ENCODE measurements around the gene PLEKHM3. TPM values are rescaled to one million over a fixed set of nuclear protein-coding genes. Genes with fewer than 3 reads are reported as not detected.

PLEKHM3 gene
- total and polyA plus RNA-seq, 2 of the 13 experiments (the other 11 are each of a cell fraction or from before 2014, with no cell fraction given) = 4.5 to 4.7 TPM

DNA sequence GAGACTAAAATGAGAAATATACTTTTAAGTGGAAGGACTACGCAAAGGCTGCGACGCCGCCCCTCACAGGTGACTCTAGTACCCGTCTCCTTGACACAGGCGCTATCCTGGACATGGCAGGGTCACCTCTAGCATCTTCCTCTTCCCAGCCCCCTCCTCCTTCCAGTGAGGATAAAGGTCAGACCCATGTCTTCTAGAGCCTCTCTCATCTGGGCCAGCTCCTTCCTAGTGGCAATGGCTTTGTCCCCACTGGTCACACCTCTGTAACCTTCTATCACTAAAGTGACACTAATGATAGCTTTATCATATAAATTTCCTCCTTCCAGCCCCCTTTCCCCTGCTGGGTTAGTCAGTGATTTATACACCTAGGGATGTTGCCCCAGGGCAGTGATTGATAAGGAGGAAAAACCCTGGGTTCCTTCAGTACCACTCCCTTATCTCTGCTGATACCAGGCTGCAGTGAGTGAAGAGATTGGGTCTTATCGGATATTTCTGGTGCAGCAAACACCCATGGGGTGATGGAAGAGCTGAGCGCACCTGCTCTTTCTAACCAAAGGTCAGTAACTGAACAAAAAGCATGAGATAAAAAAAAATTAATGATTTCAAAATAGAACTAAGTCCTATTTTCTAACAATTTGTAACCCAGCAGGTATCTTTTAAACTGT is 193.6 kb downstream of the PLEKHM3 start:
- Histone ChIP-seq H3K79me2 (ENCODE audit: insufficient read depth, low read length) (no peaks in the 10 kb centered on the region), H3K27ac (ENCODE audit: extremely low read length, insufficient read depth, low read length) (peak overlapping the region; percentile 91), H3K27me3 (ENCODE audit: control insufficient read depth in 1 of 2, insufficient read depth in 2 of 2, low read length in 2 of 2) (no peaks in the 10 kb centered on the region), H3K36me3 (replicated peaks in 1 of 2; ENCODE audit: control insufficient read depth in 1 of 2, insufficient read depth in 2 of 2, low read length in 2 of 2) (no peaks in the 10 kb centered on the region), H4K20me1 (ENCODE audit: insufficient read depth, low read length) (no peaks in the 10 kb centered on the region), H3K9ac (ENCODE audit: insufficient read depth, low read depth, low read length) (no peak overlapping the region), H3K4me3 (replicated peaks in 1 of 3; ENCODE audit: insufficient read depth in 1 of 3, low read depth in 2 of 3, low read length in 3 of 3) (no peak overlapping the region), H3K4me1 (ENCODE audit: insufficient read depth, low read length) (peaks cover 92% of the 10 kb centered on the region), H3K9me3 (ENCODE audit: low read length) (no peaks in the 10 kb centered on the region), H2AFZ (ENCODE audit: low read length) (no peak overlapping the region), H3K4me2 (ENCODE audit: low read depth, low read length) (no peak overlapping the region)
- CTCF ChIA-PET (ENCODE audit: low intra/inter-chr PET ratio, low total read pairs) = no interaction called here
- TF ChIP-seq SATB2 (CRISPR knock-in tag; IDR thresholded peaks at IDR 0.05) (no peak), SOX13 (IDR thresholded peaks at IDR 0.05) (no peak), SOX13 (CRISPR knock-in tag; conservative IDR thresholded peaks at IDR 0.05 in 1 of 2, IDR thresholded peaks at IDR 0.05 in 1 of 2) (no peak), MAFF (IDR thresholded peaks at IDR 0.05; ENCODE audit: low read depth, low read length) (no peak), ZMYM4 (CRISPR knock-in tag; IDR thresholded peaks at IDR 0.05) (no peak)
- TF ChIP-seq, protein P1, sequence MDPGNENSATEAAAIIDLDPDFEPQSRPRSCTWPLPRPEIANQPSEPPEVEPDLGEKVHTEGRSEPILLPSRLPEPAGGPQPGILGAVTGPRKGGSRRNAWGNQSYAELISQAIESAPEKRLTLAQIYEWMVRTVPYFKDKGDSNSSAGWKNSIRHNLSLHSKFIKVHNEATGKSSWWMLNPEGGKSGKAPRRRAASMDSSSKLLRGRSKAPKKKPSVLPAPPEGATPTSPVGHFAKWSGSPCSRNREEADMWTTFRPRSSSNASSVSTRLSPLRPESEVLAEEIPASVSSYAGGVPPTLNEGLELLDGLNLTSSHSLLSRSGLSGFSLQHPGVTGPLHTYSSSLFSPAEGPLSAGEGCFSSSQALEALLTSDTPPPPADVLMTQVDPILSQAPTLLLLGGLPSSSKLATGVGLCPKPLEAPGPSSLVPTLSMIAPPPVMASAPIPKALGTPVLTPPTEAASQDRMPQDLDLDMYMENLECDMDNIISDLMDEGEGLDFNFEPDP (CRISPR knock-in tag; conservative IDR thresholded peaks at IDR 0.05) = 0 out of 2 replicates have a peak, but pooled peaks have one; percentile 22
- FAIRE-seq = no peak
- intact Hi-C loops (cut with micrococcal nuclease; ENCODE audit: unreplicated experiment) (no loop called here), in situ Hi-C loops (cut with HindIII; ENCODE audit: extremely low pct_ligation_motif_present, low pct_unique_long_range_greater_than_20kb) (no loop called here)
- no peak for ATAC-seq
- 97% methylated on average over 8 of the region's 8 CpGs for WGBS (ENCODE audit: low lambda C conversion rate)
- no peak for DNase-seq (ENCODE audit: low spot score)
- POLR2A ChIA-PET = interaction anchor here (1.3 to 10.2 kb wide), 7 partner anchors 12 to 65 kb away, joined by 3 to 303 read pairs (median 34); no protein-coding TSS in a partner anchor
- no TSS peak for BruUV-seq (replicated peaks)

All from HepG2 (cell line).